ENCODE results near the gene CDK19.

Gene CDK19

GRCh38 chr6:110786696-110787095 is 28.6 kb downstream of the CDK19 start:
- Histone ChIP-seq H3K9me3 (ENCODE audit: low read length) (peaks cover 6% of the 10 kb centered on the region), H2AFZ (ENCODE audit: low read length) (no peak overlapping the region), H3K9ac (ENCODE audit: low read length) (no peak overlapping the region), H3K4me1 (ENCODE audit: insufficient read depth, low read length, severe bottlenecking) (peaks cover 8% of the 10 kb centered on the region), H4K20me1 (ENCODE audit: insufficient read depth, low read length) (no peaks in the 10 kb centered on the region), H3K27me3 (ENCODE audit: insufficient read depth, low read length) (no peaks in the 10 kb centered on the region), H3K9me2 (ENCODE audit: low read depth, low read length) (no peaks in the 10 kb centered on the region), H3F3A (ENCODE audit: insufficient read depth, low read length) (no peaks in the 10 kb centered on the region), H3K36me3 (ENCODE audit: insufficient read depth, low read length) (0 out of 2 replicates have a peak, but pooled peaks cover 4% of the 10 kb centered on the region), H3K4me3 (ENCODE audit: low read depth, low read length, poor library complexity, severe bottlenecking) (no peak overlapping the region), H3K79me2 (ENCODE audit: insufficient read depth, low read length) (peaks cover 2% of the 10 kb centered on the region; the same call in 1 of the 2 replicates), H3K27ac (ENCODE audit: low read depth, low read length, poor library complexity, severe bottlenecking) (no peak overlapping the region), H3K4me2 (ENCODE audit: low read length) (no peak overlapping the region)
- no peak for TF ChIP-seq CTCF (IDR thresholded peaks at IDR 0.05; ENCODE audit: low read length)
- no peak for TF ChIP-seq EZH2 (IDR thresholded peaks at IDR 0.05; ENCODE audit: borderline replicate concordance, low read length)

GRCh38 chr6:110786271-110786670 is 29.0 kb downstream of the CDK19 start:
- Histone ChIP-seq H3K9me3 (ENCODE audit: low read length) (peaks cover 6% of the 10 kb centered on the region), H3K79me2 (ENCODE audit: insufficient read depth, low read length) (peaks cover 2% of the 10 kb centered on the region; the same call in 1 of the 2 replicates), H3K4me2 (ENCODE audit: low read length) (no peak overlapping the region), H3K27ac (ENCODE audit: low read depth, low read length, poor library complexity, severe bottlenecking) (no peak overlapping the region), H3F3A (ENCODE audit: insufficient read depth, low read length) (no peaks in the 10 kb centered on the region), H3K4me3 (ENCODE audit: low read depth, low read length, poor library complexity, severe bottlenecking) (no peak overlapping the region), H3K9ac (ENCODE audit: low read length) (no peak overlapping the region), H3K27me3 (ENCODE audit: insufficient read depth, low read length) (no peaks in the 10 kb centered on the region), H3K4me1 (ENCODE audit: insufficient read depth, low read length, severe bottlenecking) (peaks cover 11% of the 10 kb centered on the region), H3K36me3 (ENCODE audit: insufficient read depth, low read length) (0 out of 2 replicates have a peak, but pooled peaks cover 4% of the 10 kb centered on the region), H2AFZ (ENCODE audit: low read length) (no peak overlapping the region), H3K9me2 (ENCODE audit: low read depth, low read length) (no peaks in the 10 kb centered on the region), H4K20me1 (ENCODE audit: insufficient read depth, low read length) (no peaks in the 10 kb centered on the region)
- TF ChIP-seq EZH2 (IDR thresholded peaks at IDR 0.05; ENCODE audit: borderline replicate concordance, low read length) (no peak), CTCF (IDR thresholded peaks at IDR 0.05; ENCODE audit: low read length) (no peak)

- no peaks in the 10 kb centered on the region for H3K9me2 ChIP-seq (ENCODE audit: low read depth, low read length)
- H3K27me3 ChIP-seq (ENCODE audit: insufficient read depth, low read length), result no peaks in the 10 kb centered on the region
- H3K4me1 ChIP-seq (ENCODE audit: insufficient read depth, low read length, severe bottlenecking), result peaks cover 11% of the 10 kb centered on the region
- H2AFZ ChIP-seq (ENCODE audit: low read length), result no peak overlapping the region
- TF ChIP-seq CTCF (IDR thresholded peaks at IDR 0.05; ENCODE audit: low read length) (no peak), EZH2 (IDR thresholded peaks at IDR 0.05; ENCODE audit: borderline replicate concordance, low read length) (no peak)
- no peak overlapping the region for H3K4me3 ChIP-seq (ENCODE audit: low read depth, low read length, poor library complexity, severe bottlenecking)
- H3K27ac ChIP-seq (ENCODE audit: low read depth, low read length, poor library complexity, severe bottlenecking), result no peak overlapping the region
- H3K79me2 ChIP-seq (ENCODE audit: insufficient read depth, low read length), result no peaks in the 10 kb centered on the region
- H4K20me1 ChIP-seq (ENCODE audit: insufficient read depth, low read length), result no peaks in the 10 kb centered on the region
- H3K9ac ChIP-seq (ENCODE audit: low read length), result no peak overlapping the region
- no peaks in the 10 kb centered on the region for H3F3A ChIP-seq (ENCODE audit: insufficient read depth, low read length)
- 0 out of 2 replicates have a peak, but pooled peaks cover 4% of the 10 kb centered on the region for H3K36me3 ChIP-seq (ENCODE audit: insufficient read depth, low read length)
- no peak overlapping the region for H3K4me2 ChIP-seq (ENCODE audit: low read length)
- H3K9me3 ChIP-seq (ENCODE audit: low read length), result peaks cover 6% of the 10 kb centered on the region
Observed at GRCh38 chr6:110784610-110784979, 30.7 kb downstream of the CDK19 start.

All from OCI-LY1 (cell line).